A673 (cell line): ENCODE measurements around the gene NNMT. TPM values are rescaled to one million over a fixed set of nuclear protein-coding genes. Genes with fewer than 3 reads are reported as not detected.

Source experiments
- BruUV-seq: library from RNA; stranded (reverse); fragments of 400-500 nt; replicated peaks from 2 replicates; lab custom pipeline; 2021; lab: Mats Ljungman, UMichigan
- CTCF ChIA-PET: fragments of 300-600 bp; sonication (Branson Sonifier 250); formaldehyde crosslinking; loops from one replicate; lab custom pipeline; 2022; ENCODE audit warnings: antibody characterized with exemption; lab: Charles Lee
- POLR2A ChIA-PET: fragments of 300-600 bp; sonication (Branson Sonifier 250); formaldehyde crosslinking; loops from one replicate; lab custom pipeline; 2022; ENCODE audit warnings: antibody characterized with exemption; ENCODE audit not compliant: low non-redundant PET; lab: Charles Lee
- DNase-seq: peaks from one replicate; pipeline ENCODE4 v3.0.0-alpha.2; 2015; ENCODE audit warnings: low spot score
- H3K27ac ChIP-seq: fragments of 200-600 bp; sonication (generic); 2 replicates; pipeline ENCODE4 v1.5.1; 2016; ENCODE audit warnings: mixed run types, low read depth, mild to moderate bottlenecking, mixed read lengths, antibody characterized with exemption, low read length; ENCODE audit not compliant: poor library complexity, severe bottlenecking
- H3K27me3 ChIP-seq: fragments of 200-600 bp; sonication (generic); replicated peaks from 2 replicates; pipeline ENCODE4 v1.6.1; 2017; ENCODE audit warnings: mixed run types, low read depth, mild to moderate bottlenecking, mixed read lengths, antibody characterized with exemption, low read length; ENCODE audit not compliant: insufficient read depth, poor library complexity
- H3K36me3 ChIP-seq: fragments of 200-600 bp; sonication (generic); 2 replicates; pipeline ENCODE4 v1.6.1; 2016; ENCODE audit warnings: mixed run types, mild to moderate bottlenecking, mixed read lengths, antibody characterized with exemption, low read length; ENCODE audit not compliant: insufficient read depth, poor library complexity, severe bottlenecking
- H3K4me1 ChIP-seq: fragments of 200-600 bp; sonication (generic); 2 replicates; pipeline ENCODE4 v1.6.1; 2017; ENCODE audit warnings: mixed run types, mild to moderate bottlenecking, mixed read lengths, antibody characterized with exemption, low read length; ENCODE audit not compliant: insufficient read depth, poor library complexity, severe bottlenecking
- H3K4me3 ChIP-seq: fragments of 200-600 bp; sonication (generic); 2 replicates; pipeline ENCODE4 v1.5.1; 2016; ENCODE audit warnings: low read depth, mixed run types, mild to moderate bottlenecking, mixed read lengths, low read length; ENCODE audit not compliant: poor library complexity, severe bottlenecking
- H3K9me3 ChIP-seq: fragments of 200-600 bp; sonication (generic); 2 replicates; pipeline ENCODE4 v1.6.1; 2016; ENCODE audit warnings: mixed run types, low read depth, mild to moderate bottlenecking, mixed read lengths, antibody characterized with exemption, low read length; ENCODE audit not compliant: poor library complexity, severe bottlenecking
- CTCF ChIP-seq: fragments of 300-800, 200-600 bp; sonication (generic); conservative IDR thresholded peaks from 2 replicates; pipeline ENCODE4 v1.5.1; 2017; ENCODE audit warnings: low read depth, mild to moderate bottlenecking, antibody characterized with exemption, low read length, moderate library complexity, mixed read lengths
- EZH2 ChIP-seq: fragments of 200-600 bp; sonication (generic); IDR thresholded peaks from 2 replicates; pipeline ENCODE4 v1.6.1; 2017; ENCODE audit warnings: borderline replicate concordance, low read depth, mild to moderate bottlenecking, mixed read lengths, antibody characterized with exemption, low read length; ENCODE audit not compliant: poor library complexity, severe bottlenecking
- intact Hi-C: fragments of 100-400 bp; cut with micrococcal nuclease; formaldehyde crosslinking; loops from one replicate; pipeline ENCODE4 v1.10.0; 2022; ENCODE audit not compliant: unreplicated experiment
- total RNA-seq: library from RNA; stranded (reverse); gene quantifications from 2 replicates; pipeline ENCODE4 v1.2.3, GENCODE V29; 2021

Gene NNMT
- total RNA-seq, 1 experiment from 2014 or later: 0.64 TPM

- no TSS peak for BruUV-seq
- no peaks in the 10 kb centered on the region for H3K36me3 ChIP-seq
- POLR2A ChIA-PET: no interaction called here
These were observed 22.1 kb upstream of the NNMT start for GRCh38 chr11:114273890-114274635.

GRCh38 chr11:114274637-114275036 lies 21.6 kb upstream of the NNMT start:
- POLR2A ChIA-PET: no interaction called here
- H3K4me3 ChIP-seq: no peak overlapping the region
- H3K36me3 ChIP-seq: no peaks in the 10 kb centered on the region
- no peaks in the 10 kb centered on the region for H3K4me1 ChIP-seq
- no peaks in the 10 kb centered on the region for H3K9me3 ChIP-seq
- TF ChIP-seq EZH2 (no peak), CTCF (no peak)
- CTCF ChIA-PET: no interaction called here
- no peak overlapping the region for H3K27ac ChIP-seq
- DNase-seq: no peak
- peaks cover 40% of the 10 kb centered on the region for H3K27me3 ChIP-seq
- intact Hi-C loops: no loop called here
- no TSS peak for BruUV-seq

More at GRCh38 chr11:114273890-114274635, 22.1 kb upstream of the NNMT start:
- intact Hi-C loops: no loop called here
- H3K4me3 ChIP-seq: no peak overlapping the region
- no peak overlapping the region for H3K27ac ChIP-seq
- H3K4me1 ChIP-seq: no peaks in the 10 kb centered on the region
- TF ChIP-seq CTCF: no peak
- no peak for TF ChIP-seq EZH2
- DNase-seq: no peak
- H3K27me3 ChIP-seq: peaks cover 40% of the 10 kb centered on the region
- CTCF ChIA-PET: no interaction called here
- no peaks in the 10 kb centered on the region for H3K9me3 ChIP-seq

- no TSS peak for BruUV-seq
- POLR2A ChIA-PET: no interaction called here
- no peak overlapping the region for H3K4me3 ChIP-seq
- no peaks in the 10 kb centered on the region for H3K36me3 ChIP-seq
- intact Hi-C loops: no loop called here
- CTCF ChIA-PET: no interaction called here
- peaks cover 40% of the 10 kb centered on the region for H3K27me3 ChIP-seq
- no peak for DNase-seq
- no peaks in the 10 kb centered on the region for H3K4me1 ChIP-seq
- H3K9me3 ChIP-seq: no peaks in the 10 kb centered on the region
- no peak for TF ChIP-seq CTCF
- TF ChIP-seq EZH2: no peak
- H3K27ac ChIP-seq: no peak overlapping the region
These were observed 20.9 kb upstream of the NNMT start for GRCh38 chr11:114275280-114275679.
